Dedifferentiated amniotic fluid mesenchymal stem cell (primary cell): Measurements from ENCODE around the gene RBBP8NL.
"Not testable (repeated sequence)": the region's sequence is repeated elsewhere in the genome, so short reads cannot be mapped to it uniquely, and the experiment has no call there.

Source experiments
- DNase-seq: peaks from one replicate; pipeline ENCODE4 v3.0.0-alpha.2; 2016; ENCODE audit errors: extremely low spot score

The RBBP8NL gene

DNA sequence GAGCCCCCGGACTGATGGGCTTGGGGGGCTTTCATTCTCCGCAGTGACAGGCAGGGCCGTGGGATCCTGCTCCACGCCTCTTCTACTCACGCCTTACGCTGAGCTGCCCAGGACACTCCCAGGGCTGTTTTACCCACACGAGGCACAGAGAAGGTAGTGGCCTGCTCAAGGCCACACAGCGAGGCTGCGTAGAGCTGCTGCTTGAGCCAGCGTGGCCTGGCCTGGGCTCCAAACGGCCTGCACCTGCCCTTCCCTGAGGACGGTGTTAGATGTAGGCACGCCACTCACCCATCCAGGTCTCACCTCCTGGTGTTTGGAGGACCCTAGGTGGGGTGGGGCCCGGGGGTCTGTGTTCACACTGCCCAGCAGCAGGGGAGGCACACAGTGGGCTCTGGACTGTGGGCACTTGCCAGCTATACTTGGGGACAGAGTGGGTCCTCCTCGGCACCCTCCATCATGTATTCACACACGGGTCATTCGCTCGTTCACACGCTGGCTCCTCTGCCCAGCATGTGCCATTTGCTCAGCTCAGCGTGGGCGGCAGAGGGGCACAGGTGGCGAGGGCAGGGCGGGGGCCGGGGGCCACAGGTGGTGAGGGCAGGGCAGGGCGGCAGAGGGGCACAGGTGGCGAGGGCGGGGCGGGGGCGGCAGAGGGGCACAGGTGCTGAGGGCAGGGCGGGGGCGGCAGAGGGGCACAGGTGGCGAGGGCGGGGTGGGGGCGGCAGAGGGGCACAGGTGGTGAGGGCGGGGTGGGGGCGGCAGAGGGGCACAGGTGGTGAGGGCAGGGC lies 18.4 kb upstream of the RBBP8NL start:
- no peak for DNase-seq

DNA sequence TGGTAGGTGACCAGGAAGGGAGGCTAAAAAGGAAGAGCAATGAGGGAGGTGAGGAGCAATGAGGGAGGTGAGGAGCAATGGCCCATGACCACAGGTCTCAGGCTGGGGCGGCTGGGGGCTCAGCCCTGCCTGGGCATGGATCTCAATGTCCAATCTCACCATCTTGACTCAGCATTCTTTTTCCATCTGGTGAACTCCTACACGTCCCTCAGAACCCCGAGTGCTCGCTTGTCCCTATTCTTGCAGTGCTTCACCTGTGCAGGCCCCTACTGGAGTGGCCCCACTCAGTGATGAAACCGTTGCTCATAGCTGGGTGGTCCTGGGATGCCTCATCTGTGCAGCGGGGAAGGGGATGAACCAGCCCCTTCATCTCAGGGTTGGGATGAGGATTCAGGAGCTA lies 16.9 kb upstream of the RBBP8NL start:
- DNase-seq, result no peak

DNA sequence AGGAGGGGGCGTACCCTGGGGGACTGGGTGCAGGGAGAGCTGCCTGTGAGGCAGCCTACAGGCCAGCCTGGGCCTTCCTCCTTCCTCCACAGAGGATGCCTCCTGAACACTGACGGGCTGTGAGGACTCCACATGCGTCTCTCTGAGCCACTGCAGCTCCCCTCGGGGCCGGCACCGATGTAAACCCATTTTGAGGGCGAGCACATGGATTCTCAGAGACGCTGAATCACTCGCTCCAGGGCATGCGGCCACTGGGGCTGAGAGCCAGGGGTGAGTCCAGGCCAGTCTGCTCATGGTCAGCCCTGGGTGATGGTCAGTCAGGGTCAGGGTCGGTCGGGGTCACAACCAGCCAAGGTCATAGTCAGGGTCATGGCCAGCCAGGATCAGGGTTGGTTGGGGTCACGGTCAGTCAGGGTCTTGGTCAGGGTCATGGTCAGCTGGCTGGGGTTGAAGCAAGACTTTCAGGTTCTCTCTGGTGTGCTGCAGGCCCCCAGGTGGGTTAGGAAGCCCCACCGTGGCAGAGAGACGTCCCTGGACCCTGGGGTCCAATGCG lies 14.7 kb upstream of the RBBP8NL start:
- no peak for DNase-seq

- no peak for DNase-seq
Measured at GRCh38 chr20:62439218-62439617, 11.9 kb upstream of the RBBP8NL start.

DNA sequence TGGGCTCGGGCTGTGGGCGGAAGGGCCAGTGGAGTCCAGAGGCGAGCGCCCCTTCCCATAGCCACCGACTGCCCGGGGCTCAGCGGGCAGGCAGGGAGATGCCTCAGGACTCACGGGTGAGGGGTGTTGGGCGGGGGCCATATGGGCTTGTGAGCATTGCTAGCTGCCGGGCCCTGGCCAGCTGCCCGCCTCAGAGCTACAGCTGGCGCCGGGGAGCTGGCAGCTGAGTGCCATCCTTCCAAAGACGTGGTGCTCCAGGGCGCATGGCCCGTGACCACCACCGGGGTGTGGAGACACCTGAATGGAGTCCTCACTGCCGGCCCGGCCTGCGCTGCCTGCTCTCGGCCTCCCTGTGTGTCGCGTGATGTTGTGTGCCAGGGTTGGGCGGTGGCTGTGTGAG lies 10.6 kb upstream of the RBBP8NL start:
- no peak for DNase-seq

- no peak for DNase-seq
Measured at GRCh38 chr20:62437496-62437895, 10.2 kb upstream of the RBBP8NL start.

GRCh38 chr20:62436692-62437091 lies 9.4 kb upstream of the RBBP8NL start:
- no peak for DNase-seq

DNA sequence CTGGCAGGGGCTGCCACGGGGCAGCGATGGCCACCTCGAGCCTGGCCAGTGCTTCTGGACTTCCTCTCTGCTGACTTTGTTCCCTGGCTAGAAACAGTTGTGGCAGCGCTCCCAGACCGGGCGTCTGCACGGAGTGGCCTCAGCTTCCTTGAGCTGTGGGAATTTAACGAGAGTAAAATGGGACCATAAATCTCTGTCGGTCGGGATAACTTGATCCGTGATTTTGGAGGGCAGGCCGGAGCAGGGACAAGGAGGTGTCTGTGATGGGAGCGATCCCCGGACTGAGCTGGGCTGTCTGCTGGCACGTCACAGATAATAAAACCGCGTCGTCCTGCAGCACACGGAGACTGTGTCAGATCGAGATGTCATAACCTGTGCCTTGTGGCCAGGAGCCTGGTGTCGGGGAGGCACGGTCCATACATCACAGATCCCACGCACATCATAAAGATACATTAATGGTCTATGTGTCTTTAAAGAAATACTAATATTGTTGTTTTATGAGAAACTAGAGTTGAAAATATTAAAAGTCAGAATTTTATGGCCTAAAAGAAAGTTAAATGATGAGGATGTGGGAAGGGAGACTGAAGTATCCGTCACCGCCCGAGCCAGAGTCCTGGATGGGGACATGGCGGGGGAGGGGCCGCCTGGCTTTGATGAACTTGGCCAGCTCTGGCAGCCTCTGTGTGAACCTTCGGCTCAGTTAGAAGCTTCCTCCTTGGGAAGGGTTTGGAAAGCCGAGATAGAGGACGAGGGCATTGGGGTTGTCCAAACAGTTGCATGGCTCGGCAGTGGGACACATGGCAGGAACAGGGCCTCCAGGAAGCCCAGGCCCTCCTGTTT lies 6.5 kb upstream of the RBBP8NL start:
- no peak for DNase-seq

GRCh38 chr20:62430866-62431447 lies 3.6 kb upstream of the RBBP8NL start:
- DNase-seq, result no peak

DNA sequence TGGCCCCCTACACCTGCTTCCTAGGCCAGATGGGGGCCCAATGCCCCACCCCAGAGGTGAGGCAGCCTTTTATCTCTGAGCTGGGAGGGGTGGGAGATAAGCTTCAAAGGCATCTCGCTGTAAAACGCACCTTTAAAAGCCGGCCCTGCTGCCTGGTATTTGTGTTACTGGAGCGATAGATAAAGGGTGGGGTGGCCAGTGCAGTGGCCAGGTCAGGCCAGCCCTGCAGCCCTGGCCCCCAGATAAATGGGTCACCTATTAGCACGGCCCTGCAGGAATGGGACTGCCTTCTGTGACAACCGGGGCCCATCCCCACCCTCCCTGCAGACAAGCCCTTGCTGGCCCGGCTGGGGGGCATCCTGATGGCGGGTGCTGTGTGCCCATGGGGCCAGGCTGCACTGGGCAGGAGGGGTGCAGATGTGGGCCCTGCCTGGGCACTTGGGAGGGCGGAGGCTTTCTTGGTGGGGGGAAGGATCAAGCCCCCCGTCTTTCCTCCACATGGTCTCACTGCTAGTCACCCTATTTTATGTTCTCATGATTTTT lies 3.0 kb upstream of the RBBP8NL start:
- DNase-seq, result no peak

- DNase-seq, result no peak
Measured at GRCh38 chr20:62429455-62430310, 2.3 kb upstream of the RBBP8NL start.

- DNase-seq, result no peak
Measured at GRCh38 chr20:62428396-62429295, 1.3 kb upstream of the RBBP8NL start.

- no peak for DNase-seq
Measured at GRCh38 chr20:62428002-62428372, 648 bp upstream of the RBBP8NL start.

- no peak for DNase-seq
Measured at GRCh38 chr20:62426699-62427131, 624 bp downstream of the RBBP8NL start.

DNA sequence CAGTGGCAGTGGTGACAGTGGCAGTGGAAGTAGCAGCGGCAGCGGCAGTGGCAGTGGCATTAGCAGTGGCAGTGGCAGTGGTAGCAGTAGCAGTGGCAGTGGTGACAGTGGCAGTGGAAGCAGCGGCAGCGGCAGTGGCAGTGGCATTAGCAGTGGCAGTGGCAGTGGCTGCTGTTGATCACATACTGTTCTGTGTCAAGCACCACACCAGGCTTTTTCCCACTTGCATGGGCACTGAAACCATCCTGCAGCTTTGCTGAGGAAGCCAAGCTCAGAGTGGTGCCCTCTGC lies 1.3 kb downstream of the RBBP8NL start:
- not testable (repeated sequence) for DNase-seq

DNA sequence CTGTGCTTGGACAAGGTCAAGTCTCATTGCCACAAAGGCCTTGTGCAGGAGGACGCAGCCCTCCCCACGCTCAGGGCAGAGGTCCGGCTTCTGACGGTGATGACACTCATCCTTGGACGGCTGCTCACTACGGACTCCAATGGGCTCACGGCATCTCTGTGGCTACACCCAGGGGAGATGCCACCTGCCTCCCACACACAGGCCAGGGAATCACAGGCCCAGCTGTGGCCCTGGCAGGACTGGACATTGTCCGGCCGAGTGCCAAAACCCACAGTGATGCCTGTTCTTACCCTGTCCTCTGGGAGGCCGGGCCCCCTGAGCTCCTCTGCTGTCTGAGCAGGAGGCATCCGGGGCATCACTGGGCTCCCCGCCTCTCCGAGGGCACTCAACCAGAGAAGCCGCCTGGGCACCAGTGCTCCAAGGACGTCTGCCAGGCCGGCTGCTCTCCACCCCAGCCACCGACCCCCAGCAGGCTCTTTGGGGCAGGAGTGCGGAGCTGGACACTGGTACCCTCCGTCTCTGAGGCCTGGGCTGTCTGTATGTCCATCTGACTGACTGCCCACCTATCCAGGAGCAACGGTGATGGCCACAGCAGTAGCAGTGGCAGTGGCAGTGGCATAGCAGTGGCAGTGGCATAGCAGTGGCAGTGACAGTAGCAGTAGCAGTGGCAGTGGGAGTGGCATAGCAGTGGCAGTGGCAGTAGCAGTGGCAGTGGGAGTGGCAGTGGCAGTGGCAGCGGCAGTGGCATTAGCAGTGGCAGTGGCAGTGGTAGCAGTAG lies 1.9 kb downstream of the RBBP8NL start:
- DNase-seq, result no peak

DNA sequence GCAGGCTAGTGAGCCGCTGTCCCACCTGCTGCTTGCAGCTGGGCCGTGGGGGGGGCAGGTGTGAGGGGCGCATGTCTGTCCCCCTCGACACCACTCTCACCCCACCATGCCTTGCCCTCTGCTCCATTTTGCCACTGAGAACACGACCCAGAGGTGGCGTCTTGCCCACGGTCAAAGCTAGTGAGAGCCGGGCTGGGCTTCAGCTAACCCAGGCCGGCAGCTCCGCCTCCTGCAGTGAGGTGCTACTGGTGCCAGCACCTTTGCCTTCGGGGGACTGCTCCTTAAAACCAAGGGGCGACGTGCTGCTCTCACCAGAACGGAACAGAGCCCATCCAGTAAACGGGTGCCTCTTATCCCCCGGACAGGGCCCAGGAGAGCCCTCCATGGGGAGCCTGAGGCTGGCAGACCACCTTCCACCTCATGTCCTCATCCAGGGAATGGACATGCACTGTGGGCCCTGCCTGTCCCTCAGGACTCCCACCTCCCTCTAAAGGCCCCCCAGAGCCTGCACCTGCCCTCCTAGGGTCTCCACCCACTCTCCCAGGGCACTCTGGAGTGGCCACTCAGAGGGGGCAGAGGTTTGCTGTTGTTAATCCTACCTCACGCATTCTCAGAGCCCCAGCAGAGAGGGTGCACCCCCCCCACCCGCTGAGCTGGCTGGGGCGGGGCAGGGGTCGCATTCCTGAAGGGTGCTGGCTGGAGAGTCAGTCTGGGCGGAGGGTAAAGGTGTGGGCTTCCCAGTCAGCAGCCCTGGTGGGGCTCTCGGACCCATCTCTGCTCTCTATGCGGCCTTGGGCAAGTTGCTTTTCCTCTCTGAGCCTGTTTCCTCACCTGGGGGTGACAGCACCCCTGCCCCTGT lies 2.9 kb downstream of the RBBP8NL start:
- DNase-seq, result no peak

- DNase-seq, result no peak
Measured at GRCh38 chr20:62423326-62423706, 4.0 kb downstream of the RBBP8NL start.
